Karpas-422 (cell line): ENCODE data around the gene EHF. TPM values are rescaled to one million over a fixed set of nuclear protein-coding genes. Genes with fewer than 3 reads are reported as not detected.

Source experiments
- DNase-seq: peaks from one replicate; pipeline ENCODE4 v3.0.0-alpha.2; 2015
- H2AFZ ChIP-seq: fragments of 200-600 bp; sonication (generic); 2 replicates; pipeline ENCODE4 v1.6.1; 2014; ENCODE audit warnings: antibody characterized with exemption, low read length, mixed read lengths
- H3K27ac ChIP-seq: fragments of 200-600 bp; sonication (generic); 2 replicates; pipeline ENCODE4 v1.5.1; 2014; ENCODE audit warnings: mild to moderate bottlenecking, low read length, moderate library complexity
- H3K27me3 ChIP-seq: fragments of 200-600 bp; sonication (generic); 2 replicates; pipeline ENCODE4 v1.6.1; 2014; ENCODE audit warnings: low read length, mixed read lengths
- H3K36me3 ChIP-seq: fragments of 200-600 bp; sonication (generic); 2 replicates; pipeline ENCODE4 v1.6.1; 2014; ENCODE audit warnings: low read length, mixed read lengths; ENCODE audit not compliant: insufficient read depth
- H3K4me1 ChIP-seq: fragments of 200-600 bp; sonication (generic); 2 replicates; pipeline ENCODE4 v1.6.1; 2014; ENCODE audit warnings: mild to moderate bottlenecking, low read length, mixed read lengths
- H3K4me2 ChIP-seq: fragments of 200-600 bp; sonication (generic); 2 replicates; pipeline ENCODE4 v1.6.1; 2014; ENCODE audit warnings: low read length, low read depth, mild to moderate bottlenecking; ENCODE audit not compliant: poor library complexity, severe bottlenecking
- H3K4me3 ChIP-seq: fragments of 200-600 bp; sonication (generic); 2 replicates; pipeline ENCODE4 v1.5.1; 2014; ENCODE audit warnings: mild to moderate bottlenecking, antibody characterized with exemption, low read length, mixed read lengths
- H3K79me2 ChIP-seq: fragments of 200-600 bp; sonication (generic); 2 replicates; pipeline ENCODE4 v1.6.1; 2014; ENCODE audit warnings: mild to moderate bottlenecking, low read length, mixed read lengths
- H3K9ac ChIP-seq: fragments of 200-600 bp; sonication (generic); 2 replicates; pipeline ENCODE4 v1.6.0; 2014; ENCODE audit warnings: low read length
- H3K9me2 ChIP-seq: fragments of 200-600 bp; sonication (generic), shearing (Covaris generic); replicated peaks from 2 replicates; pipeline ENCODE4 v1.6.0; 2014; ENCODE audit warnings: mild to moderate bottlenecking, low read length, moderate library complexity; ENCODE audit not compliant: insufficient read depth
- H3K9me3 ChIP-seq: fragments of 300-700, 200-600 bp; sonication (generic); 2 replicates; pipeline ENCODE4 v1.6.1; 2014; ENCODE audit warnings: low read length, mixed read lengths
- H4K20me1 ChIP-seq: fragments of 200-600 bp; sonication (generic); 2 replicates; pipeline ENCODE4 v1.6.1; 2014; ENCODE audit warnings: mild to moderate bottlenecking, antibody characterized with exemption, low read length, low read depth; ENCODE audit not compliant: insufficient read depth
- total RNA-seq: library from RNA; depleted of rRNA; stranded (reverse); fragments of >200 nt; shearing (Covaris generic); gene quantifications from 2 replicates; pipeline ENCODE4 v1.2.3, GENCODE V29; 2014; ENCODE audit warnings: low replicate concordance

Gene EHF
- total RNA-seq, 1 experiment from 2014 or later: not detected

- H3K79me2 ChIP-seq: no peaks in the 10 kb centered on the region
- no peak overlapping the region for H3K9ac ChIP-seq
- no peaks in the 10 kb centered on the region for H3K27me3 ChIP-seq
- no peak overlapping the region for H3K4me3 ChIP-seq
- no peak overlapping the region for H3K4me2 ChIP-seq
- H3K4me1 ChIP-seq: no peaks in the 10 kb centered on the region
- H4K20me1 ChIP-seq: no peaks in the 10 kb centered on the region
- DNase-seq: no peak
- no peak overlapping the region for H3K27ac ChIP-seq
- H2AFZ ChIP-seq: no peak overlapping the region
- H3K9me3 ChIP-seq: no peaks in the 10 kb centered on the region
- no peaks in the 10 kb centered on the region for H3K9me2 ChIP-seq
- no peaks in the 10 kb centered on the region for H3K36me3 ChIP-seq
Measured at GRCh38 chr11:34623463-34623862, 2.6 kb downstream of the EHF start.

GRCh38 chr11:34624069-34624468 lies 3.2 kb downstream of the EHF start:
- H3K27ac ChIP-seq: no peak overlapping the region
- H3K4me3 ChIP-seq: no peak overlapping the region
- H3K4me1 ChIP-seq: no peaks in the 10 kb centered on the region
- H3K9me3 ChIP-seq: no peaks in the 10 kb centered on the region
- no peak for DNase-seq
- H3K79me2 ChIP-seq: no peaks in the 10 kb centered on the region
- H3K36me3 ChIP-seq: no peaks in the 10 kb centered on the region
- no peak overlapping the region for H2AFZ ChIP-seq
- H4K20me1 ChIP-seq: no peaks in the 10 kb centered on the region
- H3K9me2 ChIP-seq: no peaks in the 10 kb centered on the region
- H3K9ac ChIP-seq: no peak overlapping the region
- no peak overlapping the region for H3K4me2 ChIP-seq
- H3K27me3 ChIP-seq: no peaks in the 10 kb centered on the region

- no peak overlapping the region for H3K27ac ChIP-seq
- no peak overlapping the region for H3K9ac ChIP-seq
- H3K9me2 ChIP-seq: no peaks in the 10 kb centered on the region
- DNase-seq: no peak
- H2AFZ ChIP-seq: no peak overlapping the region
- H4K20me1 ChIP-seq: no peaks in the 10 kb centered on the region
- no peak overlapping the region for H3K4me3 ChIP-seq
- no peak overlapping the region for H3K4me2 ChIP-seq
- no peaks in the 10 kb centered on the region for H3K79me2 ChIP-seq
- H3K36me3 ChIP-seq: no peaks in the 10 kb centered on the region
- H3K27me3 ChIP-seq: no peaks in the 10 kb centered on the region
- no peaks in the 10 kb centered on the region for H3K9me3 ChIP-seq
- H3K4me1 ChIP-seq: no peaks in the 10 kb centered on the region
Measured at GRCh38 chr11:34625576-34625975, 4.7 kb downstream of the EHF start.

- Histone ChIP-seq H3K9ac (no peak overlapping the region), H3K4me1 (no peaks in the 10 kb centered on the region), H3K27ac (no peak overlapping the region), H3K4me2 (no peak overlapping the region), H2AFZ (no peak overlapping the region), H3K9me2 (no peaks in the 10 kb centered on the region), H3K9me3 (no peaks in the 10 kb centered on the region), H3K36me3 (no peaks in the 10 kb centered on the region), H3K79me2 (no peaks in the 10 kb centered on the region), H3K4me3 (no peak overlapping the region), H3K27me3 (no peaks in the 10 kb centered on the region), H4K20me1 (no peaks in the 10 kb centered on the region)
- DNase-seq: no peak
Measured at GRCh38 chr11:34626393-34626792, 5.5 kb downstream of the EHF start.

- no peak overlapping the region for H3K4me2 ChIP-seq
- no peaks in the 10 kb centered on the region for H3K79me2 ChIP-seq
Measured at GRCh38 chr11:34627197-34627596, 6.3 kb downstream of the EHF start.

GRCh38 chr11:34629711-34630110 lies 8.8 kb downstream of the EHF start:
- no peaks in the 10 kb centered on the region for H3K9me2 ChIP-seq
- no peak overlapping the region for H3K27ac ChIP-seq
- no peak overlapping the region for H3K4me3 ChIP-seq
- no peaks in the 10 kb centered on the region for H3K27me3 ChIP-seq
- no peak for DNase-seq
- H4K20me1 ChIP-seq: no peaks in the 10 kb centered on the region
- no peaks in the 10 kb centered on the region for H3K9me3 ChIP-seq
- no peaks in the 10 kb centered on the region for H3K36me3 ChIP-seq
- H3K79me2 ChIP-seq: no peaks in the 10 kb centered on the region
- no peak overlapping the region for H3K4me2 ChIP-seq
- H3K4me1 ChIP-seq: peaks cover 5% of the 10 kb centered on the region
- no peak overlapping the region for H2AFZ ChIP-seq
- H3K9ac ChIP-seq: no peak overlapping the region

More at GRCh38 chr11:34627197-34627596, 6.3 kb downstream of the EHF start:
- no peak overlapping the region for H3K4me3 ChIP-seq
- H3K36me3 ChIP-seq: no peaks in the 10 kb centered on the region
- no peaks in the 10 kb centered on the region for H4K20me1 ChIP-seq
- no peak overlapping the region for H3K9ac ChIP-seq
- no peaks in the 10 kb centered on the region for H3K4me1 ChIP-seq
- H3K27me3 ChIP-seq: no peaks in the 10 kb centered on the region
- no peak overlapping the region for H2AFZ ChIP-seq
- H3K9me3 ChIP-seq: no peaks in the 10 kb centered on the region
- DNase-seq: no peak
- no peak overlapping the region for H3K27ac ChIP-seq
- no peaks in the 10 kb centered on the region for H3K9me2 ChIP-seq

GRCh38 chr11:34630544-34630943 lies 9.7 kb downstream of the EHF start:
- H4K20me1 ChIP-seq: no peaks in the 10 kb centered on the region
- no peak overlapping the region for H2AFZ ChIP-seq
- H3K4me3 ChIP-seq: no peak overlapping the region
- H3K9ac ChIP-seq: no peak overlapping the region
- H3K27ac ChIP-seq: no peak overlapping the region
- no peaks in the 10 kb centered on the region for H3K27me3 ChIP-seq
- H3K79me2 ChIP-seq: no peaks in the 10 kb centered on the region
- H3K4me2 ChIP-seq: no peak overlapping the region
- H3K36me3 ChIP-seq: no peaks in the 10 kb centered on the region
- DNase-seq: no peak
- no peaks in the 10 kb centered on the region for H3K9me2 ChIP-seq
- H3K4me1 ChIP-seq: peaks cover 5% of the 10 kb centered on the region
- no peaks in the 10 kb centered on the region for H3K9me3 ChIP-seq

GRCh38 chr11:34631297-34631696 lies 10.4 kb downstream of the EHF start:
- no peaks in the 10 kb centered on the region for H3K9me3 ChIP-seq
- H3K4me3 ChIP-seq: no peak overlapping the region
- H3K27ac ChIP-seq: no peak overlapping the region
- H3K4me1 ChIP-seq: peaks cover 5% of the 10 kb centered on the region
- H3K9ac ChIP-seq: no peak overlapping the region
- no peaks in the 10 kb centered on the region for H3K36me3 ChIP-seq
- no peak for DNase-seq
- no peaks in the 10 kb centered on the region for H3K9me2 ChIP-seq
- H3K27me3 ChIP-seq: no peaks in the 10 kb centered on the region
- H3K4me2 ChIP-seq: no peak overlapping the region
- no peaks in the 10 kb centered on the region for H4K20me1 ChIP-seq
- no peak overlapping the region for H2AFZ ChIP-seq
- no peaks in the 10 kb centered on the region for H3K79me2 ChIP-seq

- no peak for DNase-seq
- Histone ChIP-seq H3K79me2 (no peaks in the 10 kb centered on the region), H3K36me3 (no peaks in the 10 kb centered on the region), H3K4me1 (peaks cover 5% of the 10 kb centered on the region), H3K9ac (no peak overlapping the region), H3K4me3 (no peak overlapping the region), H3K9me3 (no peaks in the 10 kb centered on the region), H2AFZ (no peak overlapping the region), H3K4me2 (no peak overlapping the region), H3K27me3 (no peaks in the 10 kb centered on the region), H3K9me2 (no peaks in the 10 kb centered on the region), H4K20me1 (no peaks in the 10 kb centered on the region), H3K27ac (no peak overlapping the region)
Measured at GRCh38 chr11:34631737-34632104, 10.8 kb downstream of the EHF start.
